SK-N-SH treated with all-trans-retinoic acid at 6 μM for 48 hours (cell line): ENCODE data around the gene ROBO1.

Experiments used
- ATAC-seq: fragments of 200-7000 bp; cut with Tn5 transposase; 3 replicates; pipeline ENCODE4 v1.9.1; 2020; ENCODE audit warnings: mild to moderate bottlenecking, moderate library complexity
- ARNTL ChIP-seq: fragments of 450-650 bp; formaldehyde crosslinking; IDR thresholded peaks from 2 replicates; pipeline ENCODE4 v1.5.0; 2020; ENCODE audit warnings: low read depth, mild to moderate bottlenecking, moderate library complexity, borderline replicate concordance
- BACH2 ChIP-seq: fragments of 250-450 bp; sonication (Bioruptor Pico); IDR thresholded peaks from 2 replicates; pipeline ENCODE4 v1.9.0; 2021; ENCODE audit warnings: mild to moderate bottlenecking, borderline replicate concordance
- CSDC2 ChIP-seq: fragments of 250-450 bp; sonication (Bioruptor Pico); IDR thresholded peaks from 2 replicates; pipeline ENCODE4 v1.5.0; 2020; ENCODE audit warnings: mild to moderate bottlenecking, moderate library complexity
- ESRRG ChIP-seq: fragments of 250-450 bp; sonication (Bioruptor Pico); IDR thresholded peaks from 2 replicates; pipeline ENCODE4 v1.6.1; 2021; ENCODE audit warnings: mild to moderate bottlenecking
- GLIS3 ChIP-seq: fragments of 250-450 bp; sonication (Bioruptor Pico); IDR thresholded peaks from 2 replicates; pipeline ENCODE4 v1.5.0; 2020; ENCODE audit warnings: mild to moderate bottlenecking, moderate library complexity
- ISL1 ChIP-seq: fragments of 250-450 bp; sonication (Bioruptor Pico); IDR thresholded peaks from 2 replicates; pipeline ENCODE4 v2.1.2; 2022; ENCODE audit warnings: mild to moderate bottlenecking, moderate library complexity
- OSR1 ChIP-seq: fragments of 250-450 bp; sonication (Bioruptor Pico); IDR thresholded peaks from 2 replicates; pipeline ENCODE4 v1.8.0; 2022; ENCODE audit warnings: moderate library complexity, mild to moderate bottlenecking, inconsistent platforms
- PPARA ChIP-seq: fragments of 250-450 bp; sonication (Bioruptor Pico); IDR thresholded peaks from 2 replicates; pipeline ENCODE4 v1.5.0; 2020; ENCODE audit warnings: mild to moderate bottlenecking, borderline replicate concordance
- RARB ChIP-seq: fragments of 250-450 bp; sonication (Bioruptor Pico); IDR thresholded peaks from 2 replicates; pipeline ENCODE4 v1.8.0; 2021; ENCODE audit warnings: mild to moderate bottlenecking, moderate library complexity
- SNAI2 ChIP-seq: fragments of 250-450 bp; sonication (Bioruptor Pico); IDR thresholded peaks from 2 replicates; pipeline ENCODE4 v1.5.0; 2020; ENCODE audit warnings: mild to moderate bottlenecking, moderate library complexity
- TCF4 ChIP-seq: fragments of 250-450 bp; sonication (Bioruptor Pico); IDR thresholded peaks from 2 replicates; pipeline ENCODE4 v1.8.0; 2021; ENCODE audit warnings: mild to moderate bottlenecking, moderate library complexity, borderline replicate concordance
- TOX ChIP-seq: fragments of 250-450 bp; sonication (Bioruptor Pico); IDR thresholded peaks from 2 replicates; pipeline ENCODE4 v1.8.0; 2021; ENCODE audit warnings: mild to moderate bottlenecking, moderate library complexity, borderline replicate concordance
- ZC3H10 ChIP-seq: fragments of 250-450 bp; sonication (Bioruptor Pico); IDR thresholded peaks from 2 replicates; pipeline ENCODE4 v1.5.1; 2021; ENCODE audit warnings: mild to moderate bottlenecking, moderate library complexity
- ZFP3 ChIP-seq: fragments of 250-450 bp; sonication (Bioruptor Pico); IDR thresholded peaks from 2 replicates; pipeline ENCODE4 v1.5.0; 2020; ENCODE audit warnings: mild to moderate bottlenecking, moderate library complexity
- ZFP30 ChIP-seq: fragments of 450-650 bp; formaldehyde crosslinking; IDR thresholded peaks from 2 replicates; pipeline ENCODE4 v1.5.0; 2022; ENCODE audit warnings: mild to moderate bottlenecking, moderate library complexity
- ZNF565 ChIP-seq: fragments of 450-650 bp; formaldehyde crosslinking; conservative IDR thresholded peaks from 2 replicates; pipeline ENCODE4 v1.5.0; 2020; ENCODE audit warnings: low read depth, mild to moderate bottlenecking, moderate library complexity
- ZNF70 ChIP-seq: fragments of 450-650 bp; formaldehyde crosslinking; IDR thresholded peaks from 2 replicates; pipeline ENCODE4 v1.5.0; 2020; ENCODE audit warnings: mild to moderate bottlenecking, moderate library complexity
- ZNF8 ChIP-seq: fragments of 450-650 bp; formaldehyde crosslinking; IDR thresholded peaks from 2 replicates; pipeline ENCODE4 v1.5.0; 2020; ENCODE audit warnings: mild to moderate bottlenecking, moderate library complexity
- TF ChIP-seq, protein P1 (sequence below): fragments of 250-450 bp; sonication (Bioruptor Pico); IDR thresholded peaks from 2 replicates; pipeline ENCODE4 v1.8.0; 2021; ENCODE audit warnings: low read depth, mild to moderate bottlenecking, moderate library complexity, borderline replicate concordance
- TF ChIP-seq, protein P2 (sequence below): fragments of 250-450 bp; sonication (Bioruptor Pico); IDR thresholded peaks from 2 replicates; pipeline ENCODE4 v1.5.1; 2021; ENCODE audit warnings: mild to moderate bottlenecking, moderate library complexity
- TF ChIP-seq, protein P3 (sequence below): fragments of 250-450 bp; sonication (Bioruptor Pico); IDR thresholded peaks from 2 replicates; pipeline ENCODE4 v1.5.0; 2020; ENCODE audit warnings: mild to moderate bottlenecking, moderate library complexity
- TF ChIP-seq, protein P4 (sequence below): fragments of 250-450 bp; sonication (Bioruptor Pico); IDR thresholded peaks from 2 replicates; pipeline ENCODE4 v1.8.0; 2020; ENCODE audit warnings: mild to moderate bottlenecking, moderate library complexity, borderline replicate concordance

ROBO1 gene

DNA sequence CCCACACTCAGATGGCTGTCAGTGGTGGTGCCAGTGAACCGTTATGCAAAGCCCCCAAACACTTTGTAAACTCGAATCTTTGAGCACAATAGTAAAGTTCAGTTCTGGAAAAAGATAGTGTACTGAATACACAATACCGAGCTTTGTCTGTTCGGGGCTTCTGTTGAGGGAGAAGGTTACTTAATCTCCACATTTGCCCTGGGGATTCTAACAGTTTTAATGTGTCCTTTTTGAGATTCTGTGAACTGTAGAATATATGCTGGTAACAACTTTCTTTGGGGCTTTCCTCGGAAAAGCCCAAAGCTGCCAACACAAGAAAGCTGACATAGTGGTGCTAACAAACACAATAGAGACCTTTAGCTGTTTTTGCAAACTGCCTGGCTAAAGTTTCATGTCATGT, 686.5 kb downstream of the ROBO1 start:
- TF ChIP-seq TCF4 (no peak), CSDC2 (CRISPR knock-in tag) (no peak), TOX (CRISPR knock-in tag) (no peak), ZNF565 (CRISPR knock-in tag) (no peak), SNAI2 (CRISPR knock-in tag) (no peak), OSR1 (CRISPR knock-in tag) (no peak), ZNF70 (CRISPR knock-in tag) (no peak), PPARA (CRISPR knock-in tag) (no peak), ISL1 (no peak), ARNTL (CRISPR knock-in tag) (no peak), ZNF8 (CRISPR knock-in tag) (no peak), BACH2 (CRISPR knock-in tag) (no peak), ZFP30 (CRISPR knock-in tag) (no peak), ESRRG (no peak)
- TF ChIP-seq, protein P1, sequence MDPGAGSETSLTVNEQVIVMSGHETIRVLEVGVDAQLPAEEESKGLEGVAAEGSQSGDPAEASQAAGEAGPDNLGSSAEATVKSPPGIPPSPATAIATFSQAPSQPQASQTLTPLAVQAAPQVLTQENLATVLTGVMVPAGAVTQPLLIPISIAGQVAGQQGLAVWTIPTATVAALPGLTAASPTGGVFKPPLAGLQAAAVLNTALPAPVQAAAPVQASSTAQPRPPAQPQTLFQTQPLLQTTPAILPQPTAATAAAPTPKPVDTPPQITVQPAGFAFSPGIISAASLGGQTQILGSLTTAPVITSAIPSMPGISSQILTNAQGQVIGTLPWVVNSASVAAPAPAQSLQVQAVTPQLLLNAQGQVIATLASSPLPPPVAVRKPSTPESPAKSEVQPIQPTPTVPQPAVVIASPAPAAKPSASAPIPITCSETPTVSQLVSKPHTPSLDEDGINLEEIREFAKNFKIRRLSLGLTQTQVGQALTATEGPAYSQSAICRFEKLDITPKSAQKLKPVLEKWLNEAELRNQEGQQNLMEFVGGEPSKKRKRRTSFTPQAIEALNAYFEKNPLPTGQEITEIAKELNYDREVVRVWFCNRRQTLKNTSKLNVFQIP, result no peak
- TF ChIP-seq, protein P2, sequence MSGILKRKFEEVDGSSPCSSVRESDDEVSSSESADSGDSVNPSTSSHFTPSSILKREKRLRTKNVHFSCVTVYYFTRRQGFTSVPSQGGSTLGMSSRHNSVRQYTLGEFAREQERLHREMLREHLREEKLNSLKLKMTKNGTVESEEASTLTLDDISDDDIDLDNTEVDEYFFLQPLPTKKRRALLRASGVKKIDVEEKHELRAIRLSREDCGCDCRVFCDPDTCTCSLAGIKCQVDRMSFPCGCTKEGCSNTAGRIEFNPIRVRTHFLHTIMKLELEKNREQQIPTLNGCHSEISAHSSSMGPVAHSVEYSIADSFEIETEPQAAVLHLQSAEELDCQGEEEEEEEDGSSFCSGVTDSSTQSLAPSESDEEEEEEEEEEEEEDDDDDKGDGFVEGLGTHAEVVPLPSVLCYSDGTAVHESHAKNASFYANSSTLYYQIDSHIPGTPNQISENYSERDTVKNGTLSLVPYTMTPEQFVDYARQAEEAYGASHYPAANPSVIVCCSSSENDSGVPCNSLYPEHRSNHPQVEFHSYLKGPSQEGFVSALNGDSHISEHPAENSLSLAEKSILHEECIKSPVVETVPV (CRISPR knock-in tag), result no peak
- ATAC-seq, result no peak

DNA sequence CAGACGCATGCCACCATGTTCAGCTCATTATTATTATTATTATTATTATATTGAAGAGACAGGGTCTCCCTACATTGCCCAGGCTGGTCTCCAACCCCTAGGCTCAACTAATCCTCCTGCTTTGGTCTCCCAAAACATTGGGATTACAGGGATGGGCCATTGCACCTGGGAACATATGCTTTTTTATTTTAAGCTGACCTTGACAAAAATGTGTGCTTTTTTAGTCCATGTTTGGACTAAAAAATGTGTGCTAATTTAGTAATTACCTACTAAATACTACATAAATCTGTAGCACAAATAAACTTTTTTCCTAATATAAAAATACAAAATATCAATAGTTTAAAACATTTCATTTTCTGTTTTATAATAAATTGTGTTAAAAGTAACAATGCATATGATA, 693.2 kb downstream of the ROBO1 start:
- ATAC-seq, result no peak
- TF ChIP-seq ZFP30 (CRISPR knock-in tag) (no peak), CSDC2 (CRISPR knock-in tag) (no peak), BACH2 (CRISPR knock-in tag) (no peak), ZFP3 (CRISPR knock-in tag) (no peak), RARB (no peak), ZNF565 (CRISPR knock-in tag) (no peak), ARNTL (CRISPR knock-in tag) (no peak), OSR1 (CRISPR knock-in tag) (no peak), ZNF8 (CRISPR knock-in tag) (no peak), SNAI2 (CRISPR knock-in tag) (no peak), GLIS3 (CRISPR knock-in tag) (no peak), ZNF70 (CRISPR knock-in tag) (no peak), ISL1 (no peak), ESRRG (no peak), PPARA (CRISPR knock-in tag) (no peak), TOX (CRISPR knock-in tag) (no peak)
- TF ChIP-seq, protein P3, sequence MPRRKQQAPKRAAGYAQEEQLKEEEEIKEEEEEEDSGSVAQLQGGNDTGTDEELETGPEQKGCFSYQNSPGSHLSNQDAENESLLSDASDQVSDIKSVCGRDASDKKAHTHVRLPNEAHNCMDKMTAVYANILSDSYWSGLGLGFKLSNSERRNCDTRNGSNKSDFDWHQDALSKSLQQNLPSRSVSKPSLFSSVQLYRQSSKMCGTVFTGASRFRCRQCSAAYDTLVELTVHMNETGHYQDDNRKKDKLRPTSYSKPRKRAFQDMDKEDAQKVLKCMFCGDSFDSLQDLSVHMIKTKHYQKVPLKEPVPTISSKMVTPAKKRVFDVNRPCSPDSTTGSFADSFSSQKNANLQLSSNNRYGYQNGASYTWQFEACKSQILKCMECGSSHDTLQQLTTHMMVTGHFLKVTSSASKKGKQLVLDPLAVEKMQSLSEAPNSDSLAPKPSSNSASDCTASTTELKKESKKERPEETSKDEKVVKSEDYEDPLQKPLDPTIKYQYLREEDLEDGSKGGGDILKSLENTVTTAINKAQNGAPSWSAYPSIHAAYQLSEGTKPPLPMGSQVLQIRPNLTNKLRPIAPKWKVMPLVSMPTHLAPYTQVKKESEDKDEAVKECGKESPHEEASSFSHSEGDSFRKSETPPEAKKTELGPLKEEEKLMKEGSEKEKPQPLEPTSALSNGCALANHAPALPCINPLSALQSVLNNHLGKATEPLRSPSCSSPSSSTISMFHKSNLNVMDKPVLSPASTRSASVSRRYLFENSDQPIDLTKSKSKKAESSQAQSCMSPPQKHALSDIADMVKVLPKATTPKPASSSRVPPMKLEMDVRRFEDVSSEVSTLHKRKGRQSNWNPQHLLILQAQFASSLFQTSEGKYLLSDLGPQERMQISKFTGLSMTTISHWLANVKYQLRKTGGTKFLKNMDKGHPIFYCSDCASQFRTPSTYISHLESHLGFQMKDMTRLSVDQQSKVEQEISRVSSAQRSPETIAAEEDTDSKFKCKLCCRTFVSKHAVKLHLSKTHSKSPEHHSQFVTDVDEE (CRISPR knock-in tag), result no peak
- TF ChIP-seq, protein P4, sequence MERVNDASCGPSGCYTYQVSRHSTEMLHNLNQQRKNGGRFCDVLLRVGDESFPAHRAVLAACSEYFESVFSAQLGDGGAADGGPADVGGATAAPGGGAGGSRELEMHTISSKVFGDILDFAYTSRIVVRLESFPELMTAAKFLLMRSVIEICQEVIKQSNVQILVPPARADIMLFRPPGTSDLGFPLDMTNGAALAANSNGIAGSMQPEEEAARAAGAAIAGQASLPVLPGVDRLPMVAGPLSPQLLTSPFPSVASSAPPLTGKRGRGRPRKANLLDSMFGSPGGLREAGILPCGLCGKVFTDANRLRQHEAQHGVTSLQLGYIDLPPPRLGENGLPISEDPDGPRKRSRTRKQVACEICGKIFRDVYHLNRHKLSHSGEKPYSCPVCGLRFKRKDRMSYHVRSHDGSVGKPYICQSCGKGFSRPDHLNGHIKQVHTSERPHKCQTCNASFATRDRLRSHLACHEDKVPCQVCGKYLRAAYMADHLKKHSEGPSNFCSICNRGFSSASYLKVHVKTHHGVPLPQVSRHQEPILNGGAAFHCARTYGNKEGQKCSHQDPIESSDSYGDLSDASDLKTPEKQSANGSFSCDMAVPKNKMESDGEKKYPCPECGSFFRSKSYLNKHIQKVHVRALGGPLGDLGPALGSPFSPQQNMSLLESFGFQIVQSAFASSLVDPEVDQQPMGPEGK (CRISPR knock-in tag), result no peak
- TF ChIP-seq, protein P2 (CRISPR knock-in tag), result no peak
- TF ChIP-seq, all 23 proteins: peak for 0

DNA sequence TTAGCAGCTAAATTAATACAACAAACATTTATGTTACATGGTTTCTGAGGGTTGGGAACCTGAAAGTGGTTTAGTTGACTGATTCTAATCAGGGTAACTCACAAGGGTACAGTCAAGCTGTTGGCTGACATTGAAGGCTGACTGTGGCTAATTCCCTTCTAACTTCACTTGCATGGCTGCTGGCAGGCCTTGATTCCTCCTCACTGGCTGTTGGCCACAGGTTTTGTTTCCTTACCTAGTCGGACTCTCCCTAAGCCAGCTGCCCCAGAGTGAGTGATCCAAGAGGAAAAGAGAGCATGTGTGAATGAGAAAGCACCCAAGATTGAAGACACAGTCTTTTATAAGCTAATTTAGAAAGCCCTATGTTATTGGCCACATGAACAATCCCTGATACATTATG, 700.1 kb downstream of the ROBO1 start:
- no peak for TF ChIP-seq ZFP30 (CRISPR knock-in tag)
- no peak for TF ChIP-seq RARB
- TF ChIP-seq PPARA (CRISPR knock-in tag), result no peak
- TF ChIP-seq ESRRG, result no peak
- no peak for TF ChIP-seq TOX (CRISPR knock-in tag)
- TF ChIP-seq ZFP3 (CRISPR knock-in tag), result no peak
- TF ChIP-seq OSR1 (CRISPR knock-in tag), result no peak
- TF ChIP-seq ISL1, result no peak
- TF ChIP-seq, protein P4 (CRISPR knock-in tag), result no peak
- no peak for TF ChIP-seq ARNTL (CRISPR knock-in tag)
- no peak for TF ChIP-seq ZC3H10
- ATAC-seq, result no peak
